Glomerular endothelial cell (primary cell): Measurements from ENCODE around the gene MACC1. TPM values are rescaled to one million over a fixed set of nuclear protein-coding genes. Genes with fewer than 3 reads are reported as not detected.
"Not testable (repeated sequence)": the region's sequence is repeated elsewhere in the genome, so short reads cannot be mapped to it uniquely, and the experiment has no call there.

Experiments
- DNase-seq: peaks from one replicate; pipeline ENCODE4 v3.0.0-alpha.2; 2011; ENCODE audit warnings: low read depth, low spot score; ENCODE audit errors: extremely low read depth
- total RNA-seq: library from RNA; depleted of rRNA; stranded (reverse); fragments of >200 nt; gene quantifications from 2 replicates; pipeline ENCODE4 v1.2.3, GENCODE V29; 2015

Gene MACC1
- total RNA-seq, 1 donor from 2014 or later, result not detected

- no peak for DNase-seq
Measured at GRCh38 chr7:20208651-20209307, 8.4 kb downstream of the MACC1 start.

DNA sequence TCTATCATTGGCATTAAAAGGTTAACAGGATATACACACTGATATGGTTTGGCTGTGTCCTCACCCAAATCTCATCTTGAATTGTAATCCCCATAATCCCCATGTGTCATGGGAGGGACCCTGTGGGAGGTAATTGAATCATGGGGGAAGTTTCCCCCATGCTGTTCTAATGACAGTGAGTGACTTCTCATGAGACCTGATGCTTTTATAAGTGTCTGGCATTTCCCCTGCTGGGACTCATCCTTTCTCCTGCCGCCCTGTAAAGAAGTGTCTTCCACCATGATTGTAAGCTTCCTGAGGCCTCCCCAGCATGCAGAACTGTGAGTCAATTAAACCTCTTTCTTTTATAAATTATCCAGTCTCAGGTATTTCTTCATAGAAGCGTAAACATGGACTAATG, 9.4 kb downstream of the MACC1 start:
- DNase-seq, result not testable (repeated sequence)

- DNase-seq, result no peak
Measured at GRCh38 chr7:20206104-20206896, 10.9 kb downstream of the MACC1 start.

GRCh38 chr7:20203316-20203715, 13.9 kb downstream of the MACC1 start:
- no peak for DNase-seq

DNA sequence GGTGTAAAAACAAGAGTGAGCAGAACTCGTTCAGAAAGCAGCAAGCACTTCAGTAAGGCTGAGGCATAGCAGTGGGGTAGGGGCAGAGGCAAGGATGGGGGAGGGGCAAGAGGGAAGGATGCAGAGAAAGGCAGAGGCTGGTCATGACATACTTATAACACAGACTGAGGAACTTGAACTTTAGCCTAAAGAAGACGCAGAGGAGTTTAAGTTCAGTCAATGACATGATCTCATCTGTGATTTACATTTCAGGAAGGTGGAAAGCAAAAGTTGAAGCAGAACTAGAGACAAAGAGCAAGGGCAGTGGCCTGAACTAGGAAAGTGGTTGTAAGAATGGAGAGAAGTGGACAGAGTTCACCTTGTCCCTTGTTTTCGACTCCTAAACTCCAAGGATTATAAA, 15.8 kb downstream of the MACC1 start:
- no peak for DNase-seq

DNA sequence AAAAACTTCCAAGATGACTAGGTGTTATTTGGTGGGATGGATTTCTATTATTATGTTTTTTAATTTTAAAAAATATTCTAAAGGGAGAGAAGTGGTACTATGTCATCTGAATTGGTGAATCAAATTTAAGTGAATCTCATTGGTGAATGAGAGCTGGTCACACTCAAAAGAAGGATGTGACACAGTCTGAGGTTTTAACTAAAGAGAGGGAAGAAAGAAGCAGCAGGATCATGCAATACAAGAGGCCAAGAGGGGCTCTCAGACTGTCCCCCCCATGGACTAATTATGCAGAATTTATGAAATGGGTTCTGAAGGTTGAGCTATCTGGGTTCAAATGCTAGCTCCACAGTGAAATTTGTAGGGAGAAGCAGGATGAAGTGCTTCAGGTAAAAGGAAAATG, 16.2 kb downstream of the MACC1 start:
- DNase-seq, result no peak

DNA sequence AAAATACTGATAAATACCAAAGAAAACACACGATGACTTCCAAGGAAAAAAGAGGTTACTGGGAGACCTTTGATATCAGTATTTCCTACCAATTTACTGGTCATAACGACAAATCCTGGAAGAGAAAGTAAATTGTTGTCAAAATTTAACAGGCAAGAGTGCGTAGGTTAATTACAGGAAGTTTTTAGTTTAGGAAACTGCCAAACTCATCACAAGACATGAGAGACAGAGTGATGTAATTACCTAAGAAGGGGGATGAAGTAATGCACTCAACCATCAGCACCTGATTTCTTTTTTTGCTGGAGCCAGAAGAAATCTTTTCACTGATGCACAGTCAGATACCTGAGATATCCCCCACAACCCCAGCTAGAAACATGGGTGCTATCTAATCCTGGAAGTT, 16.8 kb downstream of the MACC1 start:
- no peak for DNase-seq

GRCh38 chr7:20199015-20199737, 18.0 kb downstream of the MACC1 start:
- no peak for DNase-seq

DNA sequence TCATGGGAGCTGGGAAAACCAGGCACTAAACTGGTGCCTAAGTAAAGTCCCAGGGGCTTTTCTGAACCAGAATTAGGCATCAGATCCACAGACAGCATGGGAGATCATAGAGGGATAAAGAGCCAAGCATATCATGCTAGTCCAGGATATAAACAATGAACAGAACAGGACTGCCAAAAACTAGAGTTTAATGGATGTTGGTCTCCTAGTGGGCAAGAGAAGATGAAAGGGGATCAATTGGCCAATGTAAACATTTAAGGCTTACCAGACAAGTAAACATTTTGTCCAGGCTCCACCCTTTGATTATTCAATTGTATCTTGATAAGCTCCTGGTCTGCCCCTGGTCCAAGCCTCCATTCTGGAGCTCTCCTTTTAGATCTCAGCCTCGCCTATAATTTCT, 18.9 kb downstream of the MACC1 start:
- DNase-seq, result no peak

GRCh38 chr7:20197837-20198236, 19.3 kb downstream of the MACC1 start:
- no peak for DNase-seq

- DNase-seq, result no peak
Measured at GRCh38 chr7:20197125-20197748, 19.9 kb downstream of the MACC1 start.

DNA sequence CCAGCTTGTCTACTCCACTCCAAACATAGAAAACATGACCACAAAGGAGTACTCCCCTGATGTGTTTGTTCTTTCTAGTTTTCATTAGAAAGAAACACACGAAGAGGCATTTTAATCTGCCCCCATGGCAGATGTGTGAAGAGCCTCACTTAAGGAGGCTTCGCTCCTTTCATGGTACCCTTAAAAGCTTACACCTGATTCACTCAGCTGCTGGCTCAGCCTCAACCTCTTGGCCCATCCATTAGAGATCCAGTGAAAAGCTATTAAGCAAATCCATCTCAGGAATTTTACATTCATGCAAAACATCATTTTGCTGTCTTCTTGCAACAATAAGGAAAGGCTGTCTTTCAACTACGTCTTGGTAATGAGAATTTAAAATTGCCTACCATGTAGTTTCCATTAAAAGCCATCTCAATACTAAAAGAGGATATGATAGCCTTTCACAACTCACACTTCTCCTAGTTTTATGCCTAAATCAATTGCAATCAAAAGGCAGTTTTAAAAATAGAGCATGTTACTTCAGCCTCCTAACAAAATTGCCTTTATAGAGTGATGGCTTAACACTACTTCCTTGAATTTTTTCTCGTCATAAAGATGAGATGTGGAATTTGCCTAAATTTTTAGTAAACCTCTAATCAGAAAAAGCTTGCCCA, 22.7 kb downstream of the MACC1 start:
- DNase-seq, result no peak

DNA sequence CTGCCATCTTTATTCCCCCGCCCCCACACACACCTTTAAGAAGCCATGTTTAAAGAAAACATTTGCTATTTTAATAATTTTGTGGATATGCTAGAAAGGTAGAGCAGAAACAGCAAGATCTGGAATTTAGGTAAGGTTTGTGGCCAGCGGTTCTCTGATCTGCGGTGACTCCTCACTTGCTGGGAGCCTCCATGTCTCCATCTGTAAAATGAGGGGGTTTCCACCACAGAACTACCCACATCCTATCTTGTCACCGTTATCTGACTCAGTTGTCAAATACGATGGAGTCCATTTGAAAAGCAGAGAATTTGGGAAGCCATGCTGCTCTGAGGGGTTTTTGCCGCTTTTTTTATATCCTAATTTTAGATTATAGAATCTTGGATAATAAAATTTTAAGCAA, 23.3 kb downstream of the MACC1 start:
- DNase-seq, result no peak

- DNase-seq, result no peak
Measured at GRCh38 chr7:20193242-20193777, 23.9 kb downstream of the MACC1 start.

DNA sequence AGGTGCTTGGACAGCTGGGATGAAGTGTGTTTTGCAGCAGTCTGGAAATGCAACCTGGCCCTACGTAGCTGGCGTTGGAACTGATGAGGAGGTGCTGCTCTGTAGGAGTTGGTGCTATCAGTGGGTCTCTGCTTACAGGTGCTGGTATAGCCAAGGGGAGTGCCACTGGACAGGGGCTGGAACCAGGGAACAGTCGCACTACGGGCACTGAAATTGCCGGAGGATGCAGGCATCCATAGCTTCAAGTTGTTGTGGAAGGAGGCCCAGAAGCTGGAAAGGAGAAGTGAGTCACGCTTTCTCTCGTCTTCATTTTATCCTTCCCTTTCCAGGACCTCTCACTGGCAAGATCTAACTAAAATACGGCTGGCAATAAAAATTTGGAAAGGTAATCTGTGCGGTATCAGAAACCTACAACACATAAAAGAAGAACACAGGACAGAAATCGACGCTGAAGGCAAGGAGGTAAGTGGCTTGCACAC, 25.8 kb downstream of the MACC1 start:
- no peak for DNase-seq

DNA sequence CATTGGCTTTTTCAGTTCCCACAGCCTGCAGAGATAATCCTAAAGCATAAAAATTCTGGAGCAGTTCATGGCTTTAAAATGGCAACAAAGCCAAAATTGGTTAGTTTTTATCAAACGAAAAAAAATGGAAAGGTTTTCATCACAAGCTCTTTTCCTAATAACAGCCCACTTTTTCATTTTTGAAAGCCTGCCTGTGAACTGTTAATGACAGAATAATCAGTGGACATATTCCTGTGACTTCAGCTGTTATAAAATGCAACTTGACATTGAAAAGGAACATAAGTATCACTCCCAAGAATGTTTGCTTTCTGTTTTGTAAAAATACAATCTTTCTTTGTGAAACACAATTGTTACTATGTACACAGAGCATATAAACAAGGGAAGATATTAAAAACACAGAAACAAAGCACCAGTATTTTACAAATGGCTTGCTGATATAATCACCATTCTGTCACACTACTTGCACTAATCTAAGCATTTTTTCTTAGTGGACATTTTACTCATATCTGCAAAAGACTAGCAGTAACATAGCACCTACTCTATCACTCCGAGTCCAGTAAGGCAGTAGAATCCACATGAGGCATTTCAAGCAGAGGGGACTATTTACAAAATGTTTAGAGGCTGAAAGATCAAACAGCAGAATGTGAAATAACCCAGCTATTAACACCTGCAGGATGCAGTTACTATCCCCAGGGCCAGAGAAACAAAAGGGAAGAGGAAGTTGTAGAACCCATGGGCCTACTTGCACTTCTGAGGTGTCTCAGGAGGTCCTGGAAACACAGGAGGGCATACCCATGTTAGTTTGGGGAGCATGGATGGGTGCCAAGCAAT, 26.4 kb downstream of the MACC1 start:
- no peak for DNase-seq

DNA sequence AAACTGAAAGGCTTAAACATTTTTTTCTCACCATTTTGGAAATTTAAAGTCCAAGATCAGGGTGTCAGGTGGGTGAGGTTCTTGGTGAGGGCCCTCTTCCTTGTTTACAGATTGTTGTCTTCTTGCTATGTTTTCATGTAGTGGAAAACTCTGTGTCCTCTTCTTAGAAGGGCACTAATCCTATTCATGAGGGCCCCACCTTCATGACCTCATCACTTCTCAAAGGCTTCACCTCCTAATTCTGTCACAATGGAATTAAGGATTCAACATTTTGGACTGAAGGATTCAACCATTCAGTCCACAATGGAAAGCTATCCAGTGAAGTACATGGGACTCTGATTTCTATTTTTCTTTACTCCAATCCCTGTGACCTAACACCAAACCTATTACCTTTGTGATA, 27.3 kb downstream of the MACC1 start:
- no peak for DNase-seq

GRCh38 chr7:20188567-20188966, 28.6 kb downstream of the MACC1 start:
- no peak for DNase-seq

- DNase-seq, result not testable (repeated sequence)
Measured at GRCh38 chr7:20187850-20188249, 29.3 kb downstream of the MACC1 start.
